OCI-LY7 (cell line): ENCODE measurements around the gene BAIAP2L1. TPM values are rescaled to one million over a fixed set of nuclear protein-coding genes. Genes with fewer than 3 reads are reported as not detected.
A peak's percentile ranks its signal among the peaks of the same experiment; 100 is the strongest.

ENCODE experiments used
- BruUV-seq: library from RNA; stranded (reverse); fragments of 400-500 nt; replicated peaks from 2 replicates; lab custom pipeline; 2021; lab: Mats Ljungman, UMichigan
- CTCF ChIA-PET: fragments of 300-600 bp; sonication (Branson Sonifier 250); formaldehyde crosslinking; loops from one replicate; lab custom pipeline; 2022; ENCODE audit warnings: antibody characterized with exemption; ENCODE audit not compliant: unreplicated experiment; lab: Charles Lee
- POLR2A ChIA-PET: fragments of 300-600 bp; sonication (Branson Sonifier 250); formaldehyde crosslinking; loops from one replicate; lab custom pipeline; 2022; ENCODE audit warnings: antibody characterized with exemption; lab: Charles Lee
- DNase-seq: peaks from one replicate; pipeline ENCODE4 v3.0.0-alpha.2; 2015; ENCODE audit warnings: low spot score
- H2AFZ ChIP-seq: fragments of 200-600 bp; sonication (generic), shearing (Covaris generic); 2 replicates; pipeline ENCODE4 v1.6.1; 2014; ENCODE audit warnings: mild to moderate bottlenecking, antibody characterized with exemption, low read length, moderate library complexity
- H3K27ac ChIP-seq: fragments of 200-600 bp; sonication (generic); 2 replicates; pipeline ENCODE4 v1.5.1; 2014; ENCODE audit warnings: mixed run types, low read depth, mild to moderate bottlenecking, moderate library complexity, low read length, inconsistent platforms; ENCODE audit not compliant: poor library complexity, severe bottlenecking
- H3K36me3 ChIP-seq: fragments of 200-600 bp; sonication (generic); 2 replicates; pipeline ENCODE4 v1.6.1; 2014; ENCODE audit warnings: mild to moderate bottlenecking, antibody characterized with exemption, low read length, moderate library complexity, mixed read lengths; ENCODE audit not compliant: insufficient read depth
- H3K4me1 ChIP-seq: fragments of 200-600 bp; sonication (generic); 2 replicates; pipeline ENCODE4 v1.5.1; 2014; ENCODE audit warnings: mild to moderate bottlenecking, low read length; ENCODE audit not compliant: insufficient read depth, poor library complexity, severe bottlenecking
- H3K4me2 ChIP-seq: fragments of 200-600 bp; sonication (generic); 2 replicates; pipeline ENCODE4 v1.6.1; 2014; ENCODE audit warnings: mild to moderate bottlenecking, low read length
- H3K4me3 ChIP-seq: fragments of 200-600 bp; sonication (generic); 2 replicates; pipeline ENCODE4 v1.5.1; 2014; ENCODE audit warnings: mild to moderate bottlenecking, low read depth, low read length; ENCODE audit not compliant: poor library complexity, severe bottlenecking
- H3K79me2 ChIP-seq: fragments of 200-600 bp; sonication (generic); 2 replicates; pipeline ENCODE4 v1.6.1; 2016; ENCODE audit warnings: low read depth, mild to moderate bottlenecking, low read length, moderate library complexity, mixed read lengths; ENCODE audit not compliant: insufficient read depth
- H3K9me2 ChIP-seq: fragments of 200-600 bp; sonication (generic); 2 replicates; pipeline ENCODE4 v1.6.1; 2016; ENCODE audit warnings: mild to moderate bottlenecking, low read length, mixed read lengths; ENCODE audit not compliant: insufficient read depth
- H3K9me3 ChIP-seq: fragments of 200-600 bp; sonication (generic); 2 replicates; pipeline ENCODE4 v1.6.1; 2014; ENCODE audit warnings: mild to moderate bottlenecking, mixed run types, low read length, mixed read lengths
- H4K20me1 ChIP-seq: fragments of 200-600 bp; sonication (generic); 2 replicates; pipeline ENCODE4 v1.6.1; 2014; ENCODE audit warnings: mild to moderate bottlenecking, antibody characterized with exemption, low read length, moderate library complexity, mixed read lengths; ENCODE audit not compliant: insufficient read depth
- CTCF ChIP-seq: fragments of 200-600 bp; sonication (generic); conservative IDR thresholded peaks from 2 replicates; pipeline ENCODE4 v1.5.1; 2014; ENCODE audit warnings: mild to moderate bottlenecking, antibody characterized with exemption, low read length, moderate library complexity, mixed read lengths
- EZH2phosphoT487 ChIP-seq: fragments of 200-600 bp; sonication (generic); IDR thresholded peaks from 2 replicates; pipeline ENCODE4 v1.6.1; 2018; ENCODE audit warnings: low read depth, borderline replicate concordance, mild to moderate bottlenecking, mixed run types, antibody characterized with exemption, low read length, moderate library complexity, mixed read lengths
- intact Hi-C: fragments of 100-400 bp; cut with micrococcal nuclease; formaldehyde crosslinking; loops from one replicate; pipeline ENCODE4 v1.10.0; 2022; ENCODE audit not compliant: unreplicated experiment
- total RNA-seq, 2 experiments: library from RNA; depleted of rRNA in 1 of 2; stranded (reverse); fragments of >200 nt in 1 of 2; shearing (Covaris generic) in 1 of 2; gene quantifications; 2 replicates each; pipeline ENCODE4 v1.2.3, GENCODE V29; 2014 to 2022

BAIAP2L1 gene
- total RNA-seq, 2 experiments from 2014 or later: not detected

- Histone ChIP-seq H3K9me2 (no peaks in the 10 kb centered on the region), H3K27ac (no peak overlapping the region), H3K4me3 (peak overlapping the region; percentile 86), H3K79me2 (peaks cover 6% of the 10 kb centered on the region; the same call in 1 of the 2 replicates), H3K4me2 (peak overlapping the region; percentile 100), H3K9me3 (no peaks in the 10 kb centered on the region), H4K20me1 (no peaks in the 10 kb centered on the region), H2AFZ (peak overlapping the region; percentile 61), H3K4me1 (peaks cover 32% of the 10 kb centered on the region), H3K36me3 (peaks cover 5% of the 10 kb centered on the region; the same call in 1 of the 2 replicates)
- ChIA-PET CTCF (no interaction called here), POLR2A (interaction anchor here (0.8 to 1.1 kb wide), 2 partner anchors 10 to 107 kb away, joined by 3 to 5 read pairs; no protein-coding TSS in a partner anchor)
- BruUV-seq: TSS peak; percentile 52
- TF ChIP-seq CTCF: no peak
- TF ChIP-seq EZH2phosphoT487: no peak
- DNase-seq: no peak
- intact Hi-C loops: loop anchor here (5.0 kb wide), 2 partner anchors 280 to 1135 kb away; partner anchors contain the start of gene SDHAF3
Measured at GRCh38 chr7:98252425-98253054, 148.3 kb downstream of the BAIAP2L1 start.

- Histone ChIP-seq H3K9me3 (no peaks in the 10 kb centered on the region), H2AFZ (peak within 1 kb of the TSS; percentile 61), H3K4me2 (peak within 1 kb of the TSS; percentile 100), H3K36me3 (peaks cover under 1% of the 10 kb centered on the region; the same call in 1 of the 2 replicates), H4K20me1 (no peaks in the 10 kb centered on the region), H3K4me3 (peak within 1 kb of the TSS; percentile 86), H3K4me1 (peaks cover 32% of the 10 kb centered on the region), H3K9me2 (no peaks in the 10 kb centered on the region), H3K27ac (peak within 1 kb of the TSS; percentile 83), H3K79me2 (peaks cover 6% of the 10 kb centered on the region; the same call in 1 of the 2 replicates)
- TF ChIP-seq EZH2phosphoT487 (no peak), CTCF (no peak)
- no TSS peak for BruUV-seq
- POLR2A ChIA-PET: interaction anchor here (1.1 to 1.8 kb wide), 2 partner anchors 11 to 46 kb away, joined by 4 to 5 read pairs; no protein-coding TSS in a partner anchor
- CTCF ChIA-PET: no interaction called here
- peak; percentile 93 for DNase-seq
- intact Hi-C loops: loop anchor here (1.0 to 5.0 kb wide), 4 partner anchors 29 to 1135 kb away; partner anchors contain the start of genes BRI3 and SDHAF3
Measured at GRCh38 chr7:98251601-98252424, 149.1 kb downstream of the BAIAP2L1 start, which contains the start of gene TECPR1. TECPR1 (minus strand) TSS chr7:98252232; CDS start chr7:98246146, 6,086 bp downstream.
